GM10248 (cell line): Measurements from ENCODE around the gene SREBF2.

Experiments used
- CTCF ChIA-PET: fragments of 300-600 bp; sonication (Branson Sonifier 250); formaldehyde crosslinking; extraction: SDS; loops from one replicate; lab custom pipeline; 2021; ENCODE audit warnings: antibody characterized with exemption; lab: Yijun Ruan, JAX
- POLR2A ChIA-PET: fragments of 350-650 bp; sonication (Branson Sonifier 250); formaldehyde crosslinking; extraction: SDS; loops from one replicate; lab custom pipeline; 2020; ENCODE audit warnings: antibody characterized with exemption; lab: Yijun Ruan, JAX
- DNase-seq: peaks from one replicate; pipeline ENCODE4 v3.0.0; 2012; ENCODE audit errors: extremely low spot score
- TF ChIP-seq, protein P1 (sequence below): IDR thresholded peaks from 2 replicates; pipeline ENCODE4 v1.5.1; 2012; ENCODE audit warnings: mild to moderate bottlenecking, low read depth; ENCODE audit errors: extremely low read depth, missing control alignments, control extremely low read depth

The SREBF2 gene

DNA sequence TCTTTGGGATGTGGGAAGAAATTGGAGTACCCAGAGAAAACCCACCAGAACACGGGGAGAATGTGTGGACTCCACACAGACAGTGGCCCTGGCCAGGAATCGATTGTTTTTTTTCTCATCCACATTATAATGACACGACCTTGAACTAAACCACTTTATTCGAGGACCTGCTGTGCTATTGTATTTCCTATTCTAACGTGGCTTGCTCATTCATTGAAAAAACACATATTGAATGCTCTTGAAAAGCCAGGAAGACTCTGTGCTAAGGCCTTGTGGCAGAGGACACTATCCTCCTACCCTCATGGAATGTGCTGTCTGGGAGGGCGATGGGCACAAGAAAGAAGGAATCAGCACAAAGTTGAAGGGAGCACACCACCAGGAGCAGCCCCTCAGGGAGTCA, 9.1 kb upstream of the SREBF2 start:
- ChIA-PET CTCF (no interaction called here), POLR2A (no interaction called here)
- no peak for DNase-seq
- TF ChIP-seq, protein P1, sequence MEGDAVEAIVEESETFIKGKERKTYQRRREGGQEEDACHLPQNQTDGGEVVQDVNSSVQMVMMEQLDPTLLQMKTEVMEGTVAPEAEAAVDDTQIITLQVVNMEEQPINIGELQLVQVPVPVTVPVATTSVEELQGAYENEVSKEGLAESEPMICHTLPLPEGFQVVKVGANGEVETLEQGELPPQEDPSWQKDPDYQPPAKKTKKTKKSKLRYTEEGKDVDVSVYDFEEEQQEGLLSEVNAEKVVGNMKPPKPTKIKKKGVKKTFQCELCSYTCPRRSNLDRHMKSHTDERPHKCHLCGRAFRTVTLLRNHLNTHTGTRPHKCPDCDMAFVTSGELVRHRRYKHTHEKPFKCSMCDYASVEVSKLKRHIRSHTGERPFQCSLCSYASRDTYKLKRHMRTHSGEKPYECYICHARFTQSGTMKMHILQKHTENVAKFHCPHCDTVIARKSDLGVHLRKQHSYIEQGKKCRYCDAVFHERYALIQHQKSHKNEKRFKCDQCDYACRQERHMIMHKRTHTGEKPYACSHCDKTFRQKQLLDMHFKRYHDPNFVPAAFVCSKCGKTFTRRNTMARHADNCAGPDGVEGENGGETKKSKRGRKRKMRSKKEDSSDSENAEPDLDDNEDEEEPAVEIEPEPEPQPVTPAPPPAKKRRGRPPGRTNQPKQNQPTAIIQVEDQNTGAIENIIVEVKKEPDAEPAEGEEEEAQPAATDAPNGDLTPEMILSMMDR, result no peak

DNA sequence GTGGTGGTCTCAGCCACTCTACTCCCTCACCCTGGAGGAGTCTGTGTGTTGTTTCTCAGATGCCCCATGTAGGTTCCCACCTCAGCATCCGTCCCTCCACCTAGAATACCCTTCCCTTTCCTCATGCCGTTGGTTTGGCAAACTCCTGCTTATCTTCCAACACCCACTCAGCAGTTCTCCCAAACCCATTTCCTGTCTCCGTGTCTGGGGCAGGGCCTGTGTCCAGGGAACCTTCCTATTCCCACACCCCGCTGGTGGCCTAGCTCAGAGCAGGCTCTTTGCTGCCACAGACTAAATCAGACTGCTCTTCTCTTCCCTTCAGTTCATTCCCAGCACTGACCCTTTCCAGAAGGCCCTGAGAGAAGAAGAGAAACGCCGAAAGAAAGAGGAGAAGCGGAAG, 7.5 kb upstream of the SREBF2 start:
- DNase-seq, result no peak
- ChIA-PET CTCF (interaction anchor here (1.0 to 4.8 kb wide), 2 partner anchors 116 to 132 kb away, joined by 3 to 33 read pairs; no protein-coding TSS in a partner anchor), POLR2A (interaction anchor here (0.5 kb wide), 1 partner anchor 117 kb away, joined by 3 read pairs; no protein-coding TSS in a partner anchor)
- TF ChIP-seq, protein P1, result no peak

DNA sequence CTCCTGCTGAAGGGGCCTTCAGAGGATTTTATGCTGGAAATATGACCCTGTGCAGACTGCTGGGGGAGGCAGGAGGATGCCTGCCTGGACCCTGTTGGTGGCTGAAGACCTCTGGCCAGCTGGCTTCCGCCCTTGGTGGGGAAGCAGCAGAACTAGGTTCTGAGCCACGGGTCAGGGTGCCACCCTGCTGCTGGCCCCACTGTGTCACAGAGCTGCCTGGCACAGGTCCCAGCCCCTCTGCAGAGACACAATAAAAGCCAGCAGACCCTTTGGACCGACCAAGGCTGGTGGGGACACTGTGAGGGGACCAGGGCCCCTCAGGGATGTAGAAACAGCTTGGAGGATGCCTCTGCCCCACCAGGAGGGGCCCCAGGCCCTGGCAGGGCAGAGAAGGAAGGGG, 6.9 kb upstream of the SREBF2 start:
- POLR2A ChIA-PET, result interaction anchor here (0.5 to 1.1 kb wide), 2 partner anchors 46 to 116 kb away, joined by 3 to 5 read pairs; no protein-coding TSS in a partner anchor
- TF ChIP-seq, protein P1, result no peak
- DNase-seq, result no peak
- CTCF ChIA-PET, result interaction anchor here (1.0 to 4.8 kb wide), 6 partner anchors 9 to 131 kb away, joined by 3 to 33 read pairs (median 6); no protein-coding TSS in a partner anchor

DNA sequence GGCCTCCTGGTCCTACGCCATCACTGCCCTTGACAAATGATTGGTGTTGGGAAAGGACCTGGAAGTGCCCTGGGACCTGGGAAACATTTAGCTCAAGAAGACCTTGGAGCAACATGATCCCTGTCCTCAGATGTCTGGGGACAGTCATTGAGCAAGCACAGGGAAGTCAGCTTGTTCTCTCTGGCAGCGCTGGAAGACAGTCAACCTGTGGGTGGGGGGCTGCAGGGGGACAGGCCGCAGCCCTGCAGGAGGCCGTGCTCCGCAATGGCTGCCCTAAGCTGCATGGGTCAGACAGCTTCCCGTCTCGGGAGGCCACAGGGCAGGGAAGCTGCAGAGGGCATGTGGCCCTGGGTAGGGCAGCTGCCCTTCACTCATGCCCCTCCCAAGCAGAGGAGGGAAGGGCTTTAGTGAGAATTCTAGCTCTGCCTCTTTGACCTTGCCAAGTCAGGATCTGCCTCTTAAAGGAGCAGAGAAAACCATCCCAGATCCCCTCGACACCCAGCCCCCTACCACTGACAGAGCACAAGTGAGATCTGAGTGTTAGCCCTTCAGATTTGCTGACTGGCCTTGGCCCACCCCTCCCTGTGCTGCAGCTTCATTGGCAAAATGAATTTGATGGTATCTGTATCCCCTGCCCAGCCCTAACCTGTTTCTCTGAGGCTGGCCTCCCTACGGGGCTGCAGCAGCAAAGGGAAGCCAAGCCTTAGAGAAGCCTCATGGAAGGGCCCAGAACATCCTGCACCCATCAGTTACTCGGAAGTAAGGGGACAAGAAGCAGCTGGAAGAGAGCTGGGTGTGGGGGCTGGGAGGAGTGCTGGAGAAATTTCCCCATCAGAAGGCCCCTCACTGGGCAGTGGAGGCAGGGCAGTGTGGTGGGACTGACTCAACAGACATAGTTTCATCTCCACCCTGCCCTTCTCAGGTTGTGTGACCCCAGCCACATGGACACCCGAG, 6.2 kb upstream of the SREBF2 start:
- no peak for DNase-seq
- ChIA-PET POLR2A (interaction anchor here (1.1 kb wide), 1 partner anchor 45 kb away, joined by 5 read pairs; no protein-coding TSS in a partner anchor), CTCF (interaction anchor here (1.0 to 4.8 kb wide), 6 partner anchors 10 to 129 kb away, joined by 3 to 33 read pairs (median 6); no protein-coding TSS in a partner anchor)
- TF ChIP-seq, protein P1, result no peak

DNA sequence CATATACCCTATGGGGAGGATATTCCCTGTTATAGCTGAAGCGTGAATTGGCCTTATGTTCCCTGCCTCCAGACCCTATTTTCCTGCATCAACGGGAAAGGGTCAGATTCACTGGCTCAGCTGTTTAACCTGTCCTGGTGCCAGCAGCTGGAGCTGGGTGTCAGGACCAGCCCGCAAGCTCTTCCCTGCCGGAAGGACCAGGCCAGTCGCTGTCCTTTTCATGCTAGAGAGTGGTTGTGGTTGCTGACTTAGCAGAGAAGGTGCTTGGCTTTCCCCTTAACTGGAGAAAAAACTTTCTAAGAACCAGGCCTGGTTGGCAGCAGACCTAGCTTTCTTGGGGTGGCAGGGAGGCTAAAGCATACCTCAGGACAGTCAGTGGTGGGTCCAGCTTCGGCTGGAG, 5.2 kb upstream of the SREBF2 start:
- TF ChIP-seq, protein P1, result no peak
- ChIA-PET POLR2A (no interaction called here), CTCF (interaction anchor here (1.0 to 4.8 kb wide), 6 partner anchors 9 to 130 kb away, joined by 3 to 33 read pairs (median 6); no protein-coding TSS in a partner anchor)
- DNase-seq, result no peak

DNA sequence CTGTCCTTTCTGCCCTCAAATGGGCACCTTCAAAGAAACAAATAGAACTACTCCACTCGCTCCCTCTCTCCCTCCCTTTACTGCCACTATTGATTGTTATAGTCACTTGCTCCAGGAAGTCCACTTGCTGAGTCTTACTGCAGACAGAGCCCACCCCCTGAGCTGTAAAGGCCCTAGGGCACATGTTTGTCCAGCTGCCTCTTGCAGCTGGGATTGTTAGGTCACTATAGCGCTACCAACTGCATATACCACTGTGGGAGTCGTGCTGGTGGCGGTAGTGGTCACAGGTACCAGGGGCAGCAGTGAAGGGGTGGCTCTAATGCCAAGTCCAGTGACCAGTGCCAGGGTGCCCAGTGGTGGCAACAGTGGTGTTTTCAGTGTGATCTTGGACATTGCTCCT, 4.4 kb upstream of the SREBF2 start:
- TF ChIP-seq, protein P1, result no peak

More for the DNA sequence above, 4.4 kb upstream of the SREBF2 start:
- ChIA-PET POLR2A (no interaction called here), CTCF (interaction anchor here (1.3 to 4.8 kb wide), 5 partner anchors 8 to 131 kb away, joined by 4 to 33 read pairs (median 5); no protein-coding TSS in a partner anchor)
- no peak for DNase-seq
